Liver (tissue), 9 donors: ENCODE data around the gene SRCAP. TPM values are rescaled to one million over a fixed set of nuclear protein-coding genes. Genes with fewer than 3 reads are reported as not detected.

ENCODE experiments used
- DNase-seq: peaks from one replicate; pipeline ENCODE4 v3.0.0-alpha.2; 2017; ENCODE audit warnings: low spot score
- H3K27ac ChIP-seq, 2 donors: one replicate each; pipeline ENCODE4 v1.7.0; 2013; ENCODE audit warnings: inconsistent platforms in 2 of 2, low read length in 2 of 2, control low read depth in 1 of 2, low read depth in 1 of 2, mild to moderate bottlenecking in 1 of 2
- H3K27me3 ChIP-seq, 4 donors: one replicate each; pipeline versions ENCODE4 v1.6.1 to v1.7.0; 2013; ENCODE audit warnings: low read length in 3 of 4, inconsistent platforms in 1 of 4, mild to moderate bottlenecking in 1 of 4, moderate library complexity in 1 of 4; ENCODE audit not compliant: control insufficient read depth in 4 of 4, insufficient read depth in 4 of 4
- H3K36me3 ChIP-seq, 4 donors: one replicate each; pipeline versions ENCODE4 v1.6.1 to v1.7.0; 2013; ENCODE audit warnings: low read length in 3 of 4, mild to moderate bottlenecking in 3 of 4, low read depth in 1 of 4, moderate library complexity in 1 of 4; ENCODE audit not compliant: control insufficient read depth in 4 of 4, insufficient read depth in 3 of 4
- H3K4me1 ChIP-seq, 4 donors: one replicate each; pipeline versions ENCODE4 v1.6.1 to v1.7.0; 2013; ENCODE audit warnings: low read length in 3 of 4, mild to moderate bottlenecking in 3 of 4, moderate library complexity in 1 of 4; ENCODE audit not compliant: control insufficient read depth in 4 of 4, insufficient read depth in 4 of 4
- H3K4me3 ChIP-seq, 3 donors: one replicate each; pipeline versions ENCODE4 v1.6.1 to v1.7.0; 2013; ENCODE audit warnings: low read length in 3 of 3, control low read depth in 1 of 3, low read depth in 1 of 3, mild to moderate bottlenecking in 1 of 3
- H3K9ac ChIP-seq, 2 donors: one replicate each; pipeline ENCODE4 v1.7.0; 2013; ENCODE audit warnings: low read length in 2 of 2, mild to moderate bottlenecking in 2 of 2, moderate library complexity in 2 of 2, control low read depth in 1 of 2, low read depth in 1 of 2
- H3K9me3 ChIP-seq, 4 donors: one replicate each; pipeline versions ENCODE4 v1.6.1 to v1.7.0; 2013; ENCODE audit warnings: low read length in 3 of 4; ENCODE audit not compliant: control insufficient read depth in 4 of 4
- ATF3 ChIP-seq: IDR thresholded peaks from 2 replicates; pipeline ENCODE4 v1.6.1; 2016; ENCODE audit warnings: antibody characterized with exemption
- CTCF ChIP-seq: fragments of 150-350 bp; IDR thresholded peaks from 2 replicates; pipeline ENCODE4 v1.5.1; 2017; ENCODE audit warnings: improper control_type of control experiment, low read depth, low read length; ENCODE audit not compliant: missing input control
- FOXA2 ChIP-seq: IDR thresholded peaks from 2 replicates; pipeline ENCODE4 v1.6.1; 2016; ENCODE audit warnings: antibody characterized with exemption
- GABPA ChIP-seq, 2 donors: IDR thresholded peaks in 1 of 2; conservative IDR thresholded peaks in 1 of 2; 2 replicates each; pipeline ENCODE4 v1.6.1; 2016; ENCODE audit warnings: antibody characterized with exemption in 2 of 2, mild to moderate bottlenecking in 1 of 2, moderate library complexity in 1 of 2
- HNF4A ChIP-seq, 2 donors: conservative IDR thresholded peaks; 2 replicates each; pipeline ENCODE4 v1.6.1; 2016; ENCODE audit warnings: antibody characterized with exemption in 2 of 2, mild to moderate bottlenecking in 2 of 2
- MAX ChIP-seq: IDR thresholded peaks from 2 replicates; pipeline ENCODE4 v1.6.1; 2016; ENCODE audit warnings: antibody characterized with exemption
- NR2F2 ChIP-seq: IDR thresholded peaks from 2 replicates; pipeline ENCODE4 v1.6.1; 2016; ENCODE audit warnings: antibody characterized with exemption
- RAD21 ChIP-seq, 2 donors: IDR thresholded peaks; 2 replicates each; pipeline ENCODE4 v1.6.1; 2016; ENCODE audit warnings: antibody characterized with exemption in 2 of 2, mild to moderate bottlenecking in 2 of 2
- REST ChIP-seq: IDR thresholded peaks from 2 replicates; pipeline ENCODE4 v1.6.1; 2016; ENCODE audit warnings: antibody characterized with exemption, mild to moderate bottlenecking
- RXRA ChIP-seq, 2 donors: IDR thresholded peaks; 2 replicates each; pipeline ENCODE4 v1.6.1; 2017 to 2018; ENCODE audit warnings: antibody characterized with exemption in 2 of 2, mild to moderate bottlenecking in 1 of 2
- TAF1 ChIP-seq: conservative IDR thresholded peaks from 2 replicates; pipeline ENCODE4 v1.6.1; 2016; ENCODE audit warnings: antibody characterized with exemption, mild to moderate bottlenecking
- YY1 ChIP-seq: IDR thresholded peaks from 2 replicates; pipeline ENCODE4 v1.6.1; 2016; ENCODE audit warnings: antibody characterized with exemption, mild to moderate bottlenecking
- ZBTB33 ChIP-seq: IDR thresholded peaks from 2 replicates; pipeline ENCODE4 v1.6.1; 2016; ENCODE audit warnings: antibody characterized with exemption
- WGBS: extraction: QIAGEN DNeasy Blood & Tissue Kit; methylation state at CpG from one replicate; pipeline ENCODE4 v1.1.7; 2013; 5-methylcytosine and 5-hydroxymethylcytosine counted together
- polyA plus RNA-seq, 2 donors: library from polyadenylated mRNA; stranded (reverse) in 1 of 2; unstranded in 1 of 2; fragments of 200-250 nt in 1 of 2; fragments of >200 nt in 1 of 2; fragmentation: Nextera tagmentation in 1 of 2; extraction: Ambion mirVana in 1 of 2; gene quantifications; one replicate each; pipeline versions ENCODE4 v1.2.1 to v1.2.3, GENCODE V29; 2013 to 2015
- total RNA-seq, 2 donors: library from RNA; depleted of rRNA; stranded (reverse); fragments of >200 nt; gene quantifications; one replicate each; pipeline ENCODE4 v1.2.3, GENCODE V29; 2014
- donor health status: healthy.
- donor health status: healthy.
- donor health status: healthy.
- donor health status: healthy.
- donor health status: healthy.

SRCAP gene
- total and polyA plus RNA-seq, 4 donors, result 7.6 to 27.7 (median 17.7) TPM

GRCh38 chr16:30736995-30737793 lies 38.2 kb downstream of the SRCAP start (continued):
- TF ChIP-seq CTCF, result no peak

GRCh38 chr16:30737794-30738648 lies 39.0 kb downstream of the SRCAP start:
- Histone ChIP-seq H3K27me3 (no peaks in the 10 kb centered on the region), H3K9ac (no peak overlapping the region), H3K4me3 (no peak overlapping the region), H3K27ac (no peak overlapping the region), H3K4me1 (peaks cover 0 to 7% (median 5%) of the 10 kb centered on the region in 4 donors), H3K36me3 (peaks cover 17 to 55% (median 45%) of the 10 kb centered on the region in 4 donors), H3K9me3 (no peaks in the 10 kb centered on the region)
- TF ChIP-seq TAF1, result no peak
- TF ChIP-seq ATF3, result no peak
- no peak for TF ChIP-seq RAD21 (IDR thresholded peaks at IDR 0.05)
- TF ChIP-seq YY1, result no peak
- no peak for TF ChIP-seq ZBTB33
- no peak for TF ChIP-seq FOXA2
- TF ChIP-seq NR2F2, result no peak
- TF ChIP-seq GABPA (IDR thresholded peaks at IDR 0.05 in 1 of 2, conservative IDR thresholded peaks at IDR 0.05 in 1 of 2), result no peak
- TF ChIP-seq MAX, result no peak
- TF ChIP-seq REST, result no peak
- no peak for TF ChIP-seq RXRA (IDR thresholded peaks at IDR 0.05)
- no peak for TF ChIP-seq CTCF
- no peak for TF ChIP-seq HNF4A (conservative IDR thresholded peaks at IDR 0.05)
- 96% methylated on average over 25 of the region's 25 CpGs for WGBS
- DNase-seq, result no peak
